HEK293 (cell line): ENCODE measurements around the gene YIPF1.
A peak's percentile ranks its signal among the peaks of the same experiment; 100 is the strongest.

ENCODE experiments used
- CTCF ChIA-PET: fragments of 350-600 bp; formaldehyde crosslinking; extraction: SDS; loops from one replicate; lab custom pipeline; 2021; ENCODE audit warnings: antibody characterized with exemption; lab: Yijun Ruan, JAX
- POLR2A ChIA-PET: fragments of 300-600 bp; formaldehyde crosslinking; extraction: SDS; loops from one replicate; lab custom pipeline; 2020; ENCODE audit warnings: antibody characterized with exemption, inconsistent platforms; lab: Yijun Ruan, JAX
- H3K27ac ChIP-seq: fragments of 200-500 bp; sonication (Bioruptor generic); 2 replicates; pipeline ENCODE4 v1.5.1; 2014; ENCODE audit warnings: low read depth, low read length, control low read depth, inconsistent platforms; ENCODE audit errors: extremely low read depth
- H3K36me3 ChIP-seq, 2 experiments: fragments of 200-500 bp in 1 of 2; sonication (Bioruptor generic) in 1 of 2; 1 replicate in 1 of 2; 2 replicates in 1 of 2; pipeline ENCODE4 v1.5.1; 2014 to 2017; ENCODE audit warnings: inconsistent platforms in 2 of 2, low read length in 2 of 2; ENCODE audit not compliant: control insufficient read depth in 2 of 2, insufficient read depth in 1 of 2
- H3K4me1 ChIP-seq: fragments of 200-500 bp; sonication (Bioruptor generic); 2 replicates; pipeline ENCODE4 v1.5.1; 2014; ENCODE audit warnings: mild to moderate bottlenecking, low read length, inconsistent platforms; ENCODE audit not compliant: control insufficient read depth, insufficient read depth
- H3K4me3 ChIP-seq: 2 replicates; pipeline ENCODE4 v1.5.1; 2011; ENCODE audit warnings: low read depth, mild to moderate bottlenecking, control low read depth, low read length, moderate library complexity
- H3K9me3 ChIP-seq: fragments of 200-500 bp; sonication (Bioruptor generic); 2 replicates; pipeline ENCODE4 v1.5.1; 2014; ENCODE audit warnings: low read depth, low read length, inconsistent platforms; ENCODE audit not compliant: control insufficient read depth, insufficient read depth
- FEZF1 ChIP-seq: fragments of 450-650 bp; formaldehyde crosslinking; IDR thresholded peaks from 2 replicates; pipeline ENCODE4 v1.5.1; 2016; ENCODE audit warnings: missing biosample characterization, missing genetic modification characterization
- GFI1B ChIP-seq: fragments of 450-650 bp; formaldehyde crosslinking; IDR thresholded peaks from 2 replicates; pipeline ENCODE4 v1.5.1; 2016; ENCODE audit warnings: missing biosample characterization, missing genetic modification characterization
- IKZF3 ChIP-seq: fragments of 450-650 bp; IDR thresholded peaks from 2 replicates; pipeline ENCODE4 v1.5.0; 2018; ENCODE audit warnings: missing biosample characterization, mild to moderate bottlenecking, missing genetic modification characterization, moderate library complexity
- MYNN ChIP-seq: fragments of 450-650 bp; formaldehyde crosslinking; IDR thresholded peaks from 2 replicates; pipeline ENCODE4 v1.5.1; 2016; ENCODE audit warnings: missing biosample characterization, missing genetic modification characterization, borderline replicate concordance
- OSR2 ChIP-seq: fragments of 450-650 bp; formaldehyde crosslinking; IDR thresholded peaks from 2 replicates; pipeline ENCODE4 v1.5.1; 2016; ENCODE audit warnings: missing biosample characterization, missing genetic modification characterization
- SCRT1 ChIP-seq: fragments of 450-650 bp; formaldehyde crosslinking; IDR thresholded peaks from 2 replicates; pipeline ENCODE4 v1.5.1; 2016; ENCODE audit warnings: missing biosample characterization, missing genetic modification characterization, borderline replicate concordance
- SP7 ChIP-seq: fragments of 450-650 bp; formaldehyde crosslinking; IDR thresholded peaks from 2 replicates; pipeline ENCODE4 v1.5.1; 2016; ENCODE audit warnings: missing biosample characterization, missing genetic modification characterization
- WT1 ChIP-seq: fragments of 450-650 bp; formaldehyde crosslinking; IDR thresholded peaks from 2 replicates; pipeline ENCODE4 v1.5.1; 2016; ENCODE audit warnings: missing biosample characterization, missing genetic modification characterization
- ZBTB1 ChIP-seq: fragments of 450-650 bp; formaldehyde crosslinking; IDR thresholded peaks from 2 replicates; pipeline ENCODE4 v1.5.1; 2016; ENCODE audit warnings: missing biosample characterization, missing genetic modification characterization
- ZBTB7A ChIP-seq: fragments of 450-650 bp; formaldehyde crosslinking; IDR thresholded peaks from 2 replicates; pipeline ENCODE4 v1.5.1; 2016; ENCODE audit warnings: low read depth, missing biosample characterization, missing genetic modification characterization
- ZFP69B ChIP-seq: fragments of 450-650 bp; formaldehyde crosslinking; IDR thresholded peaks from 2 replicates; pipeline ENCODE4 v1.5.1; 2016; ENCODE audit warnings: missing biosample characterization, missing genetic modification characterization
- ZNF214 ChIP-seq: fragments of 450-650 bp; formaldehyde crosslinking; IDR thresholded peaks from 2 replicates; pipeline ENCODE4 v1.5.1; 2017; ENCODE audit warnings: missing biosample characterization, mild to moderate bottlenecking, missing genetic modification characterization, borderline replicate concordance
- ZNF23 ChIP-seq: fragments of 450-650 bp; formaldehyde crosslinking; IDR thresholded peaks from 2 replicates; pipeline ENCODE4 v1.5.1; 2016; ENCODE audit warnings: missing biosample characterization, missing genetic modification characterization, borderline replicate concordance
- ZNF239 ChIP-seq: fragments of 450-650 bp; formaldehyde crosslinking; IDR thresholded peaks from 2 replicates; pipeline ENCODE4 v1.5.1; 2016; ENCODE audit warnings: missing biosample characterization, missing genetic modification characterization
- ZNF274 ChIP-seq, 2 experiments: fragments of 200-500 bp in 1 of 2; fragments of 450-650 bp in 1 of 2; sonication (Bioruptor generic) in 1 of 2; formaldehyde crosslinking in 1 of 2; IDR thresholded peaks; 2 replicates each; pipeline versions ENCODE4 v1.5.1 to v1.6.1; 2014 to 2016; ENCODE audit warnings: borderline replicate concordance in 1 of 2, inconsistent platforms in 1 of 2, low read length in 1 of 2, missing biosample characterization in 1 of 2, missing genetic modification characterization in 1 of 2
- ZNF311 ChIP-seq: fragments of 450-650 bp; formaldehyde crosslinking; IDR thresholded peaks from 2 replicates; pipeline ENCODE4 v1.5.1; 2017; ENCODE audit warnings: missing biosample characterization, missing genetic modification characterization, borderline replicate concordance
- ZNF366 ChIP-seq: fragments of 450-650 bp; formaldehyde crosslinking; conservative IDR thresholded peaks from 2 replicates; pipeline ENCODE4 v1.5.1; 2016; ENCODE audit warnings: missing biosample characterization, missing genetic modification characterization
- ZNF501 ChIP-seq: fragments of 450-650 bp; formaldehyde crosslinking; IDR thresholded peaks from 2 replicates; pipeline ENCODE4 v1.5.1; 2016; ENCODE audit warnings: missing biosample characterization, missing genetic modification characterization
- ZNF529 ChIP-seq: fragments of 450-650 bp; formaldehyde crosslinking; IDR thresholded peaks from 2 replicates; pipeline ENCODE4 v1.5.1; 2017; ENCODE audit warnings: missing genetic modification characterization, missing biosample characterization; ENCODE audit not compliant: insufficient replicate concordance
- ZNF561 ChIP-seq: fragments of 450-650 bp; IDR thresholded peaks from 2 replicates; pipeline ENCODE4 v1.5.1; 2018; ENCODE audit warnings: missing biosample characterization, missing genetic modification characterization, borderline replicate concordance
- ZNF621 ChIP-seq: fragments of 450-650 bp; formaldehyde crosslinking; IDR thresholded peaks from 2 replicates; pipeline ENCODE4 v1.5.1; 2017; ENCODE audit warnings: missing biosample characterization, missing genetic modification characterization
- ZNF76 ChIP-seq: fragments of 450-650 bp; formaldehyde crosslinking; IDR thresholded peaks from 2 replicates; pipeline ENCODE4; 2016; ENCODE audit warnings: low read depth, missing biosample characterization, missing genetic modification characterization, borderline replicate concordance
- ZNF843 ChIP-seq: fragments of 450-650 bp; formaldehyde crosslinking; IDR thresholded peaks from 2 replicates; pipeline ENCODE4 v1.5.1; 2016; ENCODE audit warnings: missing biosample characterization, missing genetic modification characterization
- ZSCAN23 ChIP-seq: fragments of 450-650 bp; formaldehyde crosslinking; IDR thresholded peaks from 2 replicates; pipeline ENCODE4 v1.5.1; 2016; ENCODE audit warnings: missing biosample characterization, missing genetic modification characterization
- ZSCAN30 ChIP-seq: fragments of 450-650 bp; IDR thresholded peaks from 2 replicates; pipeline ENCODE4 v1.5.1; 2018; ENCODE audit warnings: missing biosample characterization, mild to moderate bottlenecking, missing genetic modification characterization, moderate library complexity
- ZXDB ChIP-seq: fragments of 450-650 bp; formaldehyde crosslinking; IDR thresholded peaks from 2 replicates; pipeline ENCODE4 v1.5.1; 2016; ENCODE audit warnings: missing biosample characterization, missing genetic modification characterization
- TF ChIP-seq, protein P1 (sequence below): fragments of 450-650 bp; formaldehyde crosslinking; IDR thresholded peaks from 2 replicates; pipeline ENCODE4 v1.5.1; 2016; ENCODE audit warnings: missing biosample characterization, missing genetic modification characterization, borderline replicate concordance
- TF ChIP-seq, protein P2 (sequence below): fragments of 450-650 bp; formaldehyde crosslinking; IDR thresholded peaks from 2 replicates; pipeline ENCODE4 v1.5.1; 2016; ENCODE audit warnings: missing biosample characterization, missing genetic modification characterization
- TF ChIP-seq, protein P3 (sequence below): fragments of 450-650 bp; formaldehyde crosslinking; IDR thresholded peaks from 2 replicates; pipeline ENCODE4 v1.5.1; 2016; ENCODE audit warnings: missing biosample characterization, missing genetic modification characterization
- TF ChIP-seq, protein P4 (sequence below): fragments of 450-650 bp; formaldehyde crosslinking; IDR thresholded peaks from 2 replicates; pipeline ENCODE4 v1.5.1; 2016; ENCODE audit warnings: missing biosample characterization, missing genetic modification characterization

Gene YIPF1

DNA sequence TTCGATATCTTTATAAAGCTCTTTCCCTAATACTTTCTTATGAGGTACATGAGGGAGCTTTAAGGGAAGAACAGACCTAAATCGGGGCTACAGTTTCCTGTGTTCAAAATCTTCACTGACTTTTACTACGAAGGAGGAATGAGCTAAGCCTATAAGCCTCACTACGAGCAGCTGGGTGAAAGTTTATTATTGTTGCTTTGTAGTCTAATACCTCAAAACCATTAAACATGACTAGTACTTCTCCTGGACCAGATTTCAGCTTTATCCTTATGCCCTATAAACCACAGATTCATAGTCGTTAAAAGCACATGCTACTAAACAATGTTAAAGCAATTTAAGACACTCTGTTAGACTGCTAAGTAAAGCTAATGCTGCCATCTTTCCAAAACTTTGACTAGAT, 81.7 kb downstream of the YIPF1 start:
- ChIA-PET CTCF (interaction anchor here (0.7 to 1.2 kb wide), 2 partner anchors 12 to 54 kb away, joined by 3 read pairs; no protein-coding TSS in a partner anchor), POLR2A (no interaction called here)
- Histone ChIP-seq H3K4me3 (no peak overlapping the region), H3K36me3 (peaks cover 47 to 67% of the 10 kb centered on the region in 2 experiments), H3K9me3 (no peaks in the 10 kb centered on the region), H3K4me1 (no peaks in the 10 kb centered on the region), H3K27ac (no peak overlapping the region)
- TF ChIP-seq ZNF621 (tag by site-specific recombination) (no peak), ZNF76 (no peak), FEZF1 (tag by site-specific recombination) (peak; percentile 61), ZNF561 (tag by site-specific recombination) (no peak), SP7 (no peak), ZNF366 (no peak), ZFP69B (no peak), ZNF529 (tag by site-specific recombination) (no peak), GFI1B (peak; percentile 97), ZNF23 (tag by site-specific recombination) (no peak), ZNF843 (tag by site-specific recombination) (peak; percentile 74; the same call in 1 of the 2 replicates), WT1 (0 out of 2 replicates have a peak, but pooled peaks have one; percentile 40), OSR2 (tag by site-specific recombination) (peak; percentile 47; the same call in 1 of the 2 replicates), ZNF311 (tag by site-specific recombination) (no peak), SCRT1 (tag by site-specific recombination) (no peak), ZNF501 (tag by site-specific recombination) (no peak), MYNN (tag by site-specific recombination) (peak; percentile 82; the same call in 1 of the 2 replicates), ZSCAN23 (tag by site-specific recombination) (no peak), ZXDB (tag by site-specific recombination) (0 out of 2 replicates have a peak, but pooled peaks have one; percentile 19), ZBTB7A (tag by site-specific recombination) (no peak), ZNF214 (tag by site-specific recombination) (no peak), ZNF274 (IDR thresholded peaks at IDR 0.05; ENCODE audit: low read length) (no peak), ZNF274 (tag by site-specific recombination; IDR thresholded peaks at IDR 0.05; ENCODE audit: borderline replicate concordance) (no peak), ZNF239 (tag by site-specific recombination) (no peak), ZSCAN30 (tag by site-specific recombination) (no peak), ZBTB1 (tag by site-specific recombination) (no peak), IKZF3 (tag by site-specific recombination) (peak; percentile 47; the same call in 1 of the 2 replicates)
- TF ChIP-seq, protein P1, sequence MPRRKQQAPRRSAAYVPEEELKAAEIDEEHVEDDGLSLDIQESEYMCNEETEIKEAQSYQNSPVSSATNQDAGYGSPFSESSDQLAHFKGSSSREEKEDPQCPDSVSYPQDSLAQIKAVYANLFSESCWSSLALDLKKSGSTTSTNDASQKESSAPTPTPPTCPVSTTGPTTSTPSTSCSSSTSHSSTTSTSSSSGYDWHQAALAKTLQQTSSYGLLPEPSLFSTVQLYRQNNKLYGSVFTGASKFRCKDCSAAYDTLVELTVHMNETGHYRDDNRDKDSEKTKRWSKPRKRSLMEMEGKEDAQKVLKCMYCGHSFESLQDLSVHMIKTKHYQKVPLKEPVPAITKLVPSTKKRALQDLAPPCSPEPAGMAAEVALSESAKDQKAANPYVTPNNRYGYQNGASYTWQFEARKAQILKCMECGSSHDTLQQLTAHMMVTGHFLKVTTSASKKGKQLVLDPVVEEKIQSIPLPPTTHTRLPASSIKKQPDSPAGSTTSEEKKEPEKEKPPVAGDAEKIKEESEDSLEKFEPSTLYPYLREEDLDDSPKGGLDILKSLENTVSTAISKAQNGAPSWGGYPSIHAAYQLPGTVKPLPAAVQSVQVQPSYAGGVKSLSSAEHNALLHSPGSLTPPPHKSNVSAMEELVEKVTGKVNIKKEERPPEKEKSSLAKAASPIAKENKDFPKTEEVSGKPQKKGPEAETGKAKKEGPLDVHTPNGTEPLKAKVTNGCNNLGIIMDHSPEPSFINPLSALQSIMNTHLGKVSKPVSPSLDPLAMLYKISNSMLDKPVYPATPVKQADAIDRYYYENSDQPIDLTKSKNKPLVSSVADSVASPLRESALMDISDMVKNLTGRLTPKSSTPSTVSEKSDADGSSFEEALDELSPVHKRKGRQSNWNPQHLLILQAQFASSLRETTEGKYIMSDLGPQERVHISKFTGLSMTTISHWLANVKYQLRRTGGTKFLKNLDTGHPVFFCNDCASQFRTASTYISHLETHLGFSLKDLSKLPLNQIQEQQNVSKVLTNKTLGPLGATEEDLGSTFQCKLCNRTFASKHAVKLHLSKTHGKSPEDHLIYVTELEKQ = peak; percentile 34; the same call in 1 of the 2 replicates
- TF ChIP-seq, protein P2, sequence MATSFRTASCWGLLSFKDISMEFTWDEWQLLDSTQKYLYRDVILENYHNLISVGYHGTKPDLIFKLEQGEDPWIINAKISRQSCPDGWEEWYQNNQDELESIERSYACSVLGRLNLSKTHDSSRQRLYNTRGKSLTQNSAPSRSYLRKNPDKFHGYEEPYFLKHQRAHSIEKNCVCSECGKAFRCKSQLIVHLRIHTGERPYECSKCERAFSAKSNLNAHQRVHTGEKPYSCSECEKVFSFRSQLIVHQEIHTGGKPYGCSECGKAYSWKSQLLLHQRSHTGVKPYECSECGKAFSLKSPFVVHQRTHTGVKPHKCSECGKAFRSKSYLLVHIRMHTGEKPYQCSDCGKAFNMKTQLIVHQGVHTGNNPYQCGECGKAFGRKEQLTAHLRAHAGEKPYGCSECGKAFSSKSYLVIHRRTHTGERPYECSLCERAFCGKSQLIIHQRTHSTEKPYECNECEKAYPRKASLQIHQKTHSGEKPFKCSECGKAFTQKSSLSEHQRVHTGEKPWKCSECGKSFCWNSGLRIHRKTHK (tag by site-specific recombination) = no peak
- TF ChIP-seq, protein P3, sequence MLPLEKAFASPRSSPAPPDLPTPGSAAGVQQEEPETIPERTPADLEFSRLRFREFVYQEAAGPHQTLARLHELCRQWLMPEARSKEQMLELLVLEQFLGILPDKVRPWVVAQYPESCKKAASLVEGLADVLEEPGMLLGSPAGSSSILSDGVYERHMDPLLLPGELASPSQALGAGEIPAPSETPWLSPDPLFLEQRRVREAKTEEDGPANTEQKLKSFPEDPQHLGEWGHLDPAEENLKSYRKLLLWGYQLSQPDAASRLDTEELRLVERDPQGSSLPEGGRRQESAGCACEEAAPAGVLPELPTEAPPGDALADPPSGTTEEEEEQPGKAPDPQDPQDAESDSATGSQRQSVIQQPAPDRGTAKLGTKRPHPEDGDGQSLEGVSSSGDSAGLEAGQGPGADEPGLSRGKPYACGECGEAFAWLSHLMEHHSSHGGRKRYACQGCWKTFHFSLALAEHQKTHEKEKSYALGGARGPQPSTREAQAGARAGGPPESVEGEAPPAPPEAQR (tag by site-specific recombination) = no peak
- TF ChIP-seq, protein P4, sequence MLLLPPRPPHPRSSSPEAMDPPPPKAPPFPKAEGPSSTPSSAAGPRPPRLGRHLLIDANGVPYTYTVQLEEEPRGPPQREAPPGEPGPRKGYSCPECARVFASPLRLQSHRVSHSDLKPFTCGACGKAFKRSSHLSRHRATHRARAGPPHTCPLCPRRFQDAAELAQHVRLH (tag by site-specific recombination) = peak; percentile 40; the same call in 1 of the 2 replicates
